Measurements from ENCODE around the gene EYS.

The EYS gene

DNA sequence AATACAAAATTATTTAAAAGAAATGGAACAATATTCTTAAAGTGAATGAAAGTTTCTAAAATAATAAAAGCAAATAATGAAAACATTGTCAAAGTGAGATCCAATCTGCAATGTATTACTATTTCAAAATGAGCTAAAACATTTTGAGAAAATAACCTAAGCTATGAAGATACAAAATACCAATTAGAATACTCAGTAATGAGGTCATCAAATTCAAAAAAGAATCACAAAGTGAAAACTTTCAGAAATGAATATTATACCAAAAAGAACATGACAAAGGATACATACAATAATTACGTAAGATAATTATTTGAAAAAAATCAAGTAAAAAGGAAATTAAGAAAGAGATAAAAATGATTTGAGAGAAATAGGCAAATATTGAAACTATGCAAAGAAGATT is 634.5 kb downstream of the EYS start:
- TF ChIP-seq, protein P1, sequence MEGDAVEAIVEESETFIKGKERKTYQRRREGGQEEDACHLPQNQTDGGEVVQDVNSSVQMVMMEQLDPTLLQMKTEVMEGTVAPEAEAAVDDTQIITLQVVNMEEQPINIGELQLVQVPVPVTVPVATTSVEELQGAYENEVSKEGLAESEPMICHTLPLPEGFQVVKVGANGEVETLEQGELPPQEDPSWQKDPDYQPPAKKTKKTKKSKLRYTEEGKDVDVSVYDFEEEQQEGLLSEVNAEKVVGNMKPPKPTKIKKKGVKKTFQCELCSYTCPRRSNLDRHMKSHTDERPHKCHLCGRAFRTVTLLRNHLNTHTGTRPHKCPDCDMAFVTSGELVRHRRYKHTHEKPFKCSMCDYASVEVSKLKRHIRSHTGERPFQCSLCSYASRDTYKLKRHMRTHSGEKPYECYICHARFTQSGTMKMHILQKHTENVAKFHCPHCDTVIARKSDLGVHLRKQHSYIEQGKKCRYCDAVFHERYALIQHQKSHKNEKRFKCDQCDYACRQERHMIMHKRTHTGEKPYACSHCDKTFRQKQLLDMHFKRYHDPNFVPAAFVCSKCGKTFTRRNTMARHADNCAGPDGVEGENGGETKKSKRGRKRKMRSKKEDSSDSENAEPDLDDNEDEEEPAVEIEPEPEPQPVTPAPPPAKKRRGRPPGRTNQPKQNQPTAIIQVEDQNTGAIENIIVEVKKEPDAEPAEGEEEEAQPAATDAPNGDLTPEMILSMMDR (IDR thresholded peaks at IDR 0.05; ENCODE audit: low read length) = no peak
- TF ChIP-seq EZH2phosphoT487 (IDR thresholded peaks at IDR 0.05; ENCODE audit: low read length) = no peak
- no peak for TF ChIP-seq EZH2 (optimal IDR thresholded peaks at IDR 0.05; ENCODE audit: low read depth, low read length)

DNA sequence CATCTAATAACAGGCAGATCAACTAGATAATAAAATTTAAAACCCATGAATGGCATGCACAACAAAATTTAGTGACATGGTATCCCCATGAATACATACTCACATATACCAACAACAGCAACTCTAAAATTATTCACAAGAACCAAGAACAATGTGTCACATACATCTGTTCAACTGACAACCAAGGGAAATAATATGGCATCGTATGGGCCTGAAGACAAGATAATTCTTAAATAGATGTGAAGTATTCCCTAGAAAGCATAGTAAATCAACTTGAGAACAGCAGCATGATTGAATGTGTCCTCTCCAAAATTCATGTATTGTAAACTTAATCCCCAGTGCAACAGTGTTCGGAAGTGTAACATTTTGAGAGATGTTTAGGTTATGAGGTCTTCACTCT is 635.5 kb downstream of the EYS start:
- DNase-seq = no peak

More for the DNA sequence above, 634.5 kb downstream of the EYS start:
- no peaks in the 10 kb centered on the region for H3F3A ChIP-seq (ENCODE audit: insufficient read depth, low read length)
- H3K4me2 ChIP-seq (ENCODE audit: low read depth, low read length) = no peak overlapping the region
- no peaks in the 10 kb centered on the region for H3K27me3 ChIP-seq (replicated peaks; ENCODE audit: insufficient read depth, low read length)
- H3K9ac ChIP-seq (ENCODE audit: low read length) = no peak overlapping the region
- H3K4me1 ChIP-seq (ENCODE audit: low read length) = no peaks in the 10 kb centered on the region
- no peaks in the 10 kb centered on the region for H3K9me2 ChIP-seq (replicated peaks; ENCODE audit: insufficient read depth, low read length)
- H2AFZ ChIP-seq (ENCODE audit: low read length) = no peak overlapping the region
- no peak overlapping the region for H3K4me3 ChIP-seq (ENCODE audit: low read length)
- no peak for DNase-seq
- H3K9me3 ChIP-seq (replicated peaks; ENCODE audit: insufficient read depth, low read length) = no peaks in the 10 kb centered on the region
- no peak overlapping the region for H3K27ac ChIP-seq (ENCODE audit: low read length)
- no peaks in the 10 kb centered on the region for H3K36me3 ChIP-seq (replicated peaks; ENCODE audit: insufficient read depth, low read length)
- H4K20me1 ChIP-seq (ENCODE audit: insufficient read depth, low read length) = no peaks in the 10 kb centered on the region
- H3K79me2 ChIP-seq (ENCODE audit: low read length) = no peaks in the 10 kb centered on the region

DNA sequence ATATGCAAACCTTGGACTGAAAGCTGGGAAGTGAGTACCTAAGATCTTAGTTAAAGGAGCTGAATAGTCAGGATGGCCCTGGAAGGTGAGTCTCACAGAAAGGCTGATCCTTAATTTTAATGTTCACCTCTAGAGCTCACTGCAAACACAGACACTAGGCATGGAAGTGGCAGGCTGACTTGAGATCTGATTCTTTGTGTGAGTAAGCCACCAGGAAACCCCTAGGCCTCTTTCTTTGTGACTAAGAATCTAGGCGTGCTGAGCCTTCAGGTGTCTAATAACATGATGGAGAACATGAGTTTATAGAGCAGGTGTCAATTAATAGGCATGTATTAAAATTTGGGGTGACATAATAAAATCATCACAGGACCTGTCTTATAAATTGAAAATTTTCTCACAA is 642.2 kb downstream of the EYS start:
- no peaks in the 10 kb centered on the region for H3F3A ChIP-seq (ENCODE audit: insufficient read depth, low read length)
- H3K9me3 ChIP-seq (replicated peaks; ENCODE audit: insufficient read depth, low read length) = no peaks in the 10 kb centered on the region
- H3K9ac ChIP-seq (ENCODE audit: low read length) = no peak overlapping the region
- H3K4me1 ChIP-seq (ENCODE audit: low read length) = no peaks in the 10 kb centered on the region
- DNase-seq = no peak
- no peaks in the 10 kb centered on the region for H3K9me2 ChIP-seq (replicated peaks; ENCODE audit: insufficient read depth, low read length)
- H3K27me3 ChIP-seq (replicated peaks; ENCODE audit: insufficient read depth, low read length) = no peaks in the 10 kb centered on the region
- no peak overlapping the region for H2AFZ ChIP-seq (ENCODE audit: low read length)
- no peak overlapping the region for H3K4me3 ChIP-seq (ENCODE audit: low read length)
- TF ChIP-seq, protein P1 (IDR thresholded peaks at IDR 0.05; ENCODE audit: low read length) = no peak
- no peak for TF ChIP-seq EZH2phosphoT487 (IDR thresholded peaks at IDR 0.05; ENCODE audit: low read length)
- TF ChIP-seq EZH2 (optimal IDR thresholded peaks at IDR 0.05; ENCODE audit: low read depth, low read length) = no peak
- no peak overlapping the region for H3K4me2 ChIP-seq (ENCODE audit: low read depth, low read length)
- no peaks in the 10 kb centered on the region for H4K20me1 ChIP-seq (ENCODE audit: insufficient read depth, low read length)
- H3K79me2 ChIP-seq (ENCODE audit: low read length) = no peaks in the 10 kb centered on the region
- no peaks in the 10 kb centered on the region for H3K36me3 ChIP-seq (replicated peaks; ENCODE audit: insufficient read depth, low read length)
- H3K27ac ChIP-seq (ENCODE audit: low read length) = no peak overlapping the region

More for the DNA sequence above, 635.5 kb downstream of the EYS start:
- no peak overlapping the region for H3K4me2 ChIP-seq (ENCODE audit: low read depth, low read length)
- no peaks in the 10 kb centered on the region for H3K79me2 ChIP-seq (ENCODE audit: low read length)
- H3K9me3 ChIP-seq (replicated peaks; ENCODE audit: insufficient read depth, low read length) = no peaks in the 10 kb centered on the region
- H3K4me3 ChIP-seq (ENCODE audit: low read length) = no peak overlapping the region
- H3K27me3 ChIP-seq (replicated peaks; ENCODE audit: insufficient read depth, low read length) = no peaks in the 10 kb centered on the region
- no peak overlapping the region for H3K27ac ChIP-seq (ENCODE audit: low read length)
- no peaks in the 10 kb centered on the region for H3F3A ChIP-seq (ENCODE audit: insufficient read depth, low read length)
- no peak overlapping the region for H2AFZ ChIP-seq (ENCODE audit: low read length)
- H3K9me2 ChIP-seq (replicated peaks; ENCODE audit: insufficient read depth, low read length) = no peaks in the 10 kb centered on the region
- no peaks in the 10 kb centered on the region for H4K20me1 ChIP-seq (ENCODE audit: insufficient read depth, low read length)
- TF ChIP-seq, protein P1 (IDR thresholded peaks at IDR 0.05; ENCODE audit: low read length) = no peak
- TF ChIP-seq EZH2 (optimal IDR thresholded peaks at IDR 0.05; ENCODE audit: low read depth, low read length) (no peak), EZH2phosphoT487 (IDR thresholded peaks at IDR 0.05; ENCODE audit: low read length) (no peak)
- H3K4me1 ChIP-seq (ENCODE audit: low read length) = no peaks in the 10 kb centered on the region
- H3K36me3 ChIP-seq (replicated peaks; ENCODE audit: insufficient read depth, low read length) = no peaks in the 10 kb centered on the region
- H3K9ac ChIP-seq (ENCODE audit: low read length) = no peak overlapping the region

All from MM.1S (cell line).